GM12873 (cell line): ENCODE measurements around the gene CEACAM8.
A peak's percentile ranks its signal among the peaks of the same experiment; 100 is the strongest.

Source experiments
- CTCF ChIP-seq: IDR thresholded peaks from 2 replicates; pipeline ENCODE4 v1.5.1; 2012; ENCODE audit warnings: low read depth, mild to moderate bottlenecking, moderate library complexity, low read length, control low read depth; ENCODE audit not compliant: insufficient read depth; ENCODE audit errors: missing control alignments

Gene CEACAM8

GRCh38 chr19:42619271-42619670 is 24.5 kb upstream of the CEACAM8 start:
- TF ChIP-seq CTCF = no peak

GRCh38 chr19:42613666-42614065 is 18.9 kb upstream of the CEACAM8 start:
- no peak for TF ChIP-seq CTCF

- peak; percentile 94 for TF ChIP-seq CTCF
Measured at GRCh38 chr19:42606660-42607351, 12.1 kb upstream of the CEACAM8 start.

- TF ChIP-seq CTCF = no peak
Measured at GRCh38 chr19:42601811-42602443, 7.2 kb upstream of the CEACAM8 start.

GRCh38 chr19:42596391-42597072 is 1.8 kb upstream of the CEACAM8 start:
- peak; percentile 99 for TF ChIP-seq CTCF

GRCh38 chr19:42595550-42596172 is 937 bp upstream of the CEACAM8 start:
- no peak for TF ChIP-seq CTCF

GRCh38 chr19:42589792-42590191 is 4.9 kb downstream of the CEACAM8 start:
- TF ChIP-seq CTCF = no peak
